Skin epidermis (tissue), 12 donors: ENCODE data around the gene SCN3A.

Experiments
- H3K27ac ChIP-seq, 21 experiments: fragments of 200-600 bp; sonication (generic) in 11 of 21; one replicate each; pipeline ENCODE4 v1.5.0; 2020; ENCODE audit warnings: mild to moderate bottlenecking in 3 of 21, inconsistent platforms in 2 of 21, moderate library complexity in 2 of 21
- H3K4me3 ChIP-seq, 7 experiments: fragments of 200-600 bp; sonication (generic) in 2 of 7; one replicate each; pipeline ENCODE4 v1.5.0; 2020; ENCODE audit warnings: inconsistent platforms in 2 of 7, mild to moderate bottlenecking in 2 of 7, moderate library complexity in 1 of 7

The SCN3A gene

GRCh38 chr2:165193178-165193777 lies 10.6 kb downstream of the SCN3A start:
- no peak overlapping the region for H3K4me3 ChIP-seq
- H3K27ac ChIP-seq, result no peak overlapping the region

- Histone ChIP-seq H3K27ac (no peak overlapping the region), H3K4me3 (no peak overlapping the region)
Measured at GRCh38 chr2:165192729-165193128, 11.1 kb downstream of the SCN3A start.

GRCh38 chr2:165191096-165191728 lies 12.6 kb downstream of the SCN3A start:
- Histone ChIP-seq H3K27ac (no peak overlapping the region), H3K4me3 (no peak overlapping the region)

- no peak overlapping the region for H3K27ac ChIP-seq
- H3K4me3 ChIP-seq, result no peak overlapping the region
Measured at GRCh38 chr2:165185633-165186032, 18.2 kb downstream of the SCN3A start.

GRCh38 chr2:165182029-165182428 lies 21.8 kb downstream of the SCN3A start:
- Histone ChIP-seq H3K27ac (no peak overlapping the region), H3K4me3 (no peak overlapping the region)

GRCh38 chr2:165176780-165177179 lies 27.1 kb downstream of the SCN3A start:
- no peak overlapping the region for H3K4me3 ChIP-seq
- H3K27ac ChIP-seq, result no peak overlapping the region

- Histone ChIP-seq H3K4me3 (no peak overlapping the region), H3K27ac (no peak overlapping the region)
Measured at GRCh38 chr2:165173215-165173614, 30.6 kb downstream of the SCN3A start.

- no peak overlapping the region for H3K27ac ChIP-seq
Measured at GRCh38 chr2:165164201-165164600, 39.6 kb downstream of the SCN3A start.

GRCh38 chr2:165163761-165164160 lies 40.1 kb downstream of the SCN3A start:
- Histone ChIP-seq H3K27ac (no peak overlapping the region), H3K4me3 (no peak overlapping the region)

More at GRCh38 chr2:165164201-165164600, 39.6 kb downstream of the SCN3A start:
- H3K4me3 ChIP-seq, result no peak overlapping the region

- no peak overlapping the region for H3K4me3 ChIP-seq
- H3K27ac ChIP-seq, result no peak overlapping the region
Measured at GRCh38 chr2:165162466-165162865, 41.4 kb downstream of the SCN3A start.

GRCh38 chr2:165161510-165161909 lies 42.3 kb downstream of the SCN3A start:
- Histone ChIP-seq H3K4me3 (no peak overlapping the region), H3K27ac (no peak overlapping the region)

- no peak overlapping the region for H3K4me3 ChIP-seq
- no peak overlapping the region for H3K27ac ChIP-seq
Measured at GRCh38 chr2:165157160-165157559, 46.7 kb downstream of the SCN3A start.

- no peak overlapping the region for H3K4me3 ChIP-seq
Measured at GRCh38 chr2:165155152-165155551, 48.7 kb downstream of the SCN3A start.

GRCh38 chr2:165149439-165149838 lies 54.4 kb downstream of the SCN3A start:
- Histone ChIP-seq H3K27ac (no peak overlapping the region), H3K4me3 (no peak overlapping the region)

More at GRCh38 chr2:165155152-165155551, 48.7 kb downstream of the SCN3A start:
- no peak overlapping the region for H3K27ac ChIP-seq

- no peak overlapping the region for H3K27ac ChIP-seq
- no peak overlapping the region for H3K4me3 ChIP-seq
Measured at GRCh38 chr2:165147186-165148045, 56.4 kb downstream of the SCN3A start.

GRCh38 chr2:165144315-165144714 lies 59.5 kb downstream of the SCN3A start:
- Histone ChIP-seq H3K27ac (no peak overlapping the region), H3K4me3 (no peak overlapping the region)

GRCh38 chr2:165141601-165142354 lies 62.1 kb downstream of the SCN3A start:
- Histone ChIP-seq H3K27ac (no peak overlapping the region), H3K4me3 (no peak overlapping the region)

- H3K4me3 ChIP-seq, result no peak overlapping the region
- no peak overlapping the region for H3K27ac ChIP-seq
Measured at GRCh38 chr2:165126244-165126643, 77.6 kb downstream of the SCN3A start.

GRCh38 chr2:165122521-165122920 lies 81.3 kb downstream of the SCN3A start:
- H3K4me3 ChIP-seq, result no peak overlapping the region
- no peak overlapping the region for H3K27ac ChIP-seq
